HEK293T (cell line): Measurements from ENCODE around the gene ADORA3.

ENCODE experiments used
- ARNT ChIP-seq: fragments of 450-650 bp; IDR thresholded peaks from 2 replicates; pipeline ENCODE4 v1.6.1; 2017; ENCODE audit warnings: mild to moderate bottlenecking
- CTBP1 ChIP-seq: fragments of 450-650 bp; IDR thresholded peaks from 2 replicates; pipeline ENCODE4 v1.6.1; 2016; ENCODE audit warnings: borderline replicate concordance
- FOXK2 ChIP-seq: fragments of 450-650 bp; IDR thresholded peaks from 2 replicates; pipeline ENCODE4 v1.6.1; 2016; ENCODE audit warnings: mild to moderate bottlenecking
- SP1 ChIP-seq: fragments of 450-650 bp; IDR thresholded peaks from 2 replicates; pipeline ENCODE4 v1.6.1; 2017
- SUZ12 ChIP-seq: fragments of 450-650 bp; IDR thresholded peaks from 2 replicates; pipeline ENCODE4 v1.6.1; 2016; ENCODE audit warnings: mild to moderate bottlenecking
- ZNF384 ChIP-seq: fragments of 450-650 bp; IDR thresholded peaks from 2 replicates; pipeline ENCODE4 v1.6.1; 2016
- TF ChIP-seq, protein P1 (sequence below): fragments of 450-650 bp; IDR thresholded peaks from 2 replicates; pipeline ENCODE4 v1.6.1; 2016

DNA sequence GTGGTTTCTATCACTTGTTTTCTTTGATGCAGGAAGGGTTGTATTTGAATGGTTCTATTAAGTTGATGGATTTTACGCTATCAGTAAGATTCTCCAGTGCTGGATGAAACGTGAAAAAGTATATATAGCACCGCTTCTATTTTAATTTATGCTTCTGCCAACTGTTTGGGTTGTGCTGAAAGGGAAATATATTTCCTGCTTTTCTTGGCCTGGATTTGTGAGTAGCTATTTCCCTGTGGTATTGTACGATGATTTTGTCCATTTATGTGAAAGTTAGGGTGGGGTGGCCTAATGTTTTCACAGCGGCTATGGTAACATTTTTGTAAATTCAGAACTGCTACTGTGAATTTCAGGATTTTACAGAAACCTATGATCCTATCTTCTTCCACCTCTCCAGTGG lies 29.3 kb downstream of the ADORA3 start:
- TF ChIP-seq ARNT (no peak), SUZ12 (no peak), SP1 (no peak), FOXK2 (no peak), ZNF384 (no peak), CTBP1 (no peak)
- TF ChIP-seq, protein P1, sequence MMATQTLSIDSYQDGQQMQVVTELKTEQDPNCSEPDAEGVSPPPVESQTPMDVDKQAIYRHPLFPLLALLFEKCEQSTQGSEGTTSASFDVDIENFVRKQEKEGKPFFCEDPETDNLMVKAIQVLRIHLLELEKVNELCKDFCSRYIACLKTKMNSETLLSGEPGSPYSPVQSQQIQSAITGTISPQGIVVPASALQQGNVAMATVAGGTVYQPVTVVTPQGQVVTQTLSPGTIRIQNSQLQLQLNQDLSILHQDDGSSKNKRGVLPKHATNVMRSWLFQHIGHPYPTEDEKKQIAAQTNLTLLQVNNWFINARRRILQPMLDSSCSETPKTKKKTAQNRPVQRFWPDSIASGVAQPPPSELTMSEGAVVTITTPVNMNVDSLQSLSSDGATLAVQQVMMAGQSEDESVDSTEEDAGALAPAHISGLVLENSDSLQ, result no peak
